Measurements from ENCODE around the gene VPS4B. TPM values are rescaled to one million over a fixed set of nuclear protein-coding genes. Genes with fewer than 3 reads are reported as not detected.

VPS4B gene
- total and polyA plus RNA-seq, 4 donors: 32.6 to 60.3 (median 39.3) TPM

DNA sequence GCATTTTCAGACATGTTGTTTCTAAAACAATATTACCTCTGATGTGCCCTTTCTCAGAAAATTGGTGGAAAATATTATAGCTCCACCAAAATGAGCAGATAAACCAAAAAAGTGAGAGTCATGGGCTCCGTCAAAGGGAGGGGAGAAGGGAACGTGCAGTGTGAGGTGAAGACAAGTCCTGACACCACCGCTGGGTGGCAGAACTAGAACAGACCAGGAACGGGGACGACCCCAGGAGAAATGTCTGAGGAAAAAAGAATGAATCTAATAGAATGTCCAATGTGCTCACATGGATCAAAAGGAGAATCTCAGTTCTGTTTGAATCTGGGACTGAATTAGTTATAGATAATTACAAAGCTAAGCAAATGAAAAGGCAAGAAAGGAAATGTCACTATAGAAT lies 80.1 kb downstream of the VPS4B start:
- peak in 2 of 6 donors; percentile 55 to 76 for DNase-seq (ENCODE audit: low read depth in 4 of 6, low spot score in 6 of 6)
- Histone ChIP-seq H3K4me3 (ENCODE audit: low read depth, low read length) (no peak overlapping the region), H3K27ac (ENCODE audit: low read depth, low read length) (no peak overlapping the region), H3K27me3 (ENCODE audit: control insufficient read depth, insufficient read depth, low read length) (no peaks in the 10 kb centered on the region), H3K36me3 (ENCODE audit: control insufficient read depth, insufficient read depth, low read length) (peaks cover 42% of the 10 kb centered on the region), H3K4me1 (ENCODE audit: control insufficient read depth, insufficient read depth, low read length) (peaks cover 3% of the 10 kb centered on the region), H3K9me3 (ENCODE audit: control insufficient read depth, insufficient read depth, low read length) (no peaks in the 10 kb centered on the region)
- WGBS (ENCODE audit: insufficient coverage): 22% methylated on average over 5 of the region's 5 CpGs

DNA sequence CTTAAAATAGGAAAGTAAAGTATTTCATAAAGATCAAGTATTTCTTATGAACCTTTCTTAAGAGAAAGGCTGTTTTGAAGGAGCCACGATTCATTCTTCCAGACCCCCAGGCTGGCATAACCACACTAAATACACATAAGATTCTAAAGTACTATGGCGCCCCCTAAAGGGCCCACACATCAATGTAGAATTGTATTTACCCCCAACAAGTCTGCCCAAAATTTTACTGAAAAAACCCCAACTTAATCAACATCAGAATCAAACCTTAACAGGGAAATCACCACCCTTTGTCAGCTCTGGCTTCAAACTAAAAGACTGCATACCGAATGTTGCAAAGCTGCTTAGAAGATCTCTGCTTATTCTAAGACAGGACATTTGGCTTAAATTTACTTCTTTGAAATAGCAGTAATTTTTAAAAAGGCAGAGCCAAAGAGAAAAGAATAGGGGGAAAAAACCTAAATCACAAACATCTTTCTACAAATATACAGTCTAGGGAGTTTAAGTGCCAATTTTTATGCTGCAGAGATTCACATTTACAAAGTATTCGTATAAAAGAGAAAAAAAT lies 82.3 kb downstream of the VPS4B start:
- DNase-seq (ENCODE audit: low read depth in 4 of 6, low spot score in 6 of 6): peak in 2 of 6 donors; percentile 76 to 82
- no peaks in the 10 kb centered on the region for H3K27me3 ChIP-seq (ENCODE audit: control insufficient read depth, insufficient read depth, low read length)
- no peak overlapping the region for H3K4me3 ChIP-seq (ENCODE audit: low read depth, low read length)
- no peak overlapping the region for H3K27ac ChIP-seq (ENCODE audit: low read depth, low read length)
- H3K9me3 ChIP-seq (ENCODE audit: control insufficient read depth, insufficient read depth, low read length): no peaks in the 10 kb centered on the region
- WGBS (ENCODE audit: insufficient coverage): 20% methylated on average over 1 of the region's 4 CpGs
- peaks cover 5% of the 10 kb centered on the region for H3K4me1 ChIP-seq (ENCODE audit: control insufficient read depth, insufficient read depth, low read length)
- peaks cover 33% of the 10 kb centered on the region for H3K36me3 ChIP-seq (ENCODE audit: control insufficient read depth, insufficient read depth, low read length)

Other genes starting within 250 kb of the VPS4B start
- 10 to 100 TPM; 14.4 to 34.4 TPM for gene BCL2, start 102.7 kb downstream of the VPS4B start, total RNA-seq
- 10 to 100 TPM; 19.4 to 28.1 TPM for gene BCL2, start 102.7 kb downstream of the VPS4B start, polyA plus RNA-seq (ENCODE audit: insufficient read length in 2 of 2)
- 10 to 100 TPM; 31.3 to 31.5 TPM for gene KDSR, start 55.3 kb downstream of the VPS4B start, total RNA-seq
- 10 to 100 TPM; 33.8 to 39.1 TPM for gene KDSR, start 55.3 kb downstream of the VPS4B start, polyA plus RNA-seq (ENCODE audit: insufficient read length in 2 of 2)
- gene SERPINB5, start 54.5 kb upstream of the VPS4B start, total RNA-seq: under 1 TPM in 1 of 2 donors, not detected in 1; 0.20 TPM
- gene SERPINB5, start 54.5 kb upstream of the VPS4B start, polyA plus RNA-seq (ENCODE audit: insufficient read length in 2 of 2): not detected
- gene SERPINB12, start 119.9 kb upstream of the VPS4B start, total RNA-seq: not detected
- gene SERPINB12, start 119.9 kb upstream of the VPS4B start, polyA plus RNA-seq (ENCODE audit: insufficient read length in 2 of 2): not detected
- not detected for gene SERPINB13, start 164.9 kb upstream of the VPS4B start, total RNA-seq
- gene SERPINB13, start 164.9 kb upstream of the VPS4B start, polyA plus RNA-seq (ENCODE audit: insufficient read length in 2 of 2): not detected
- not detected for gene SERPINB4, start 221.8 kb upstream of the VPS4B start, total RNA-seq
- not detected for gene SERPINB4, start 221.8 kb upstream of the VPS4B start, polyA plus RNA-seq (ENCODE audit: insufficient read length in 2 of 2)
- not detected for gene SERPINB3, start 239.4 kb upstream of the VPS4B start, total RNA-seq
- not detected for gene SERPINB3, start 239.4 kb upstream of the VPS4B start, polyA plus RNA-seq (ENCODE audit: insufficient read length in 2 of 2)

Measured in spinal cord (tissue), 10 donors.